IMR-90 (cell line): ENCODE measurements around the gene SEMA4B. TPM values are rescaled to one million over a fixed set of nuclear protein-coding genes. Genes with fewer than 3 reads are reported as not detected.

Experiments used
- ATAC-seq: fragments of 200-7000 bp; cut with Tn5 transposase; 2 replicates; pipeline ENCODE4 v1.9.1; 2020; ENCODE audit warnings: low read depth, mild to moderate bottlenecking, moderate library complexity
- BruUV-seq: library from RNA; stranded (reverse); fragments of 400-500 nt; replicated peaks from 2 replicates; lab custom pipeline; 2021; lab: Mats Ljungman, UMichigan
- CTCF ChIA-PET: fragments of 300-600 bp; formaldehyde crosslinking; extraction: SDS; loops from one replicate; lab custom pipeline; 2021; ENCODE audit warnings: antibody characterized with exemption; lab: Yijun Ruan, JAX
- POLR2A ChIA-PET: fragments of 300-600 bp; sonication (Branson Sonifier 250); formaldehyde crosslinking; loops from one replicate; lab custom pipeline; 2022; ENCODE audit warnings: antibody characterized with exemption; ENCODE audit not compliant: unreplicated experiment; lab: Charles Lee
- DNase-seq: peaks from one replicate; pipeline ENCODE4 v3.0.0; 2013
- H2AFZ ChIP-seq: replicated peaks from 2 replicates; pipeline ENCODE3; 2013; ENCODE audit warnings: low read length, mild to moderate bottlenecking; ENCODE audit not compliant: poor library complexity
- H2AK5ac ChIP-seq: 2 replicates; pipeline ENCODE4 v1.6.1; 2013; ENCODE audit warnings: low read depth, low read length, inconsistent platforms
- H2AK9ac ChIP-seq: replicated peaks from 2 replicates; pipeline ENCODE3; 2013; ENCODE audit warnings: mild to moderate bottlenecking, low read depth, low read length, moderate library complexity; ENCODE audit not compliant: poor library complexity
- H2BK120ac ChIP-seq: 2 replicates; pipeline ENCODE4 v1.6.1; 2013; ENCODE audit warnings: low read depth, low read length, inconsistent platforms
- H2BK15ac ChIP-seq: 3 replicates; pipeline ENCODE4 v1.6.1; 2013; ENCODE audit warnings: low read depth, low read length, inconsistent platforms
- H2BK20ac ChIP-seq: 2 replicates; pipeline ENCODE4 v1.6.1; 2013; ENCODE audit warnings: low read depth, mild to moderate bottlenecking, inconsistent platforms, low read length, moderate library complexity
- H2BK5ac ChIP-seq: 2 replicates; pipeline ENCODE4 v1.6.1; 2013; ENCODE audit warnings: mild to moderate bottlenecking, low read depth, low read length, inconsistent platforms; ENCODE audit not compliant: poor library complexity, severe bottlenecking
- H3K14ac ChIP-seq: replicated peaks from 2 replicates; pipeline ENCODE4 v1.6.1; 2013; ENCODE audit warnings: low read depth, low read length, inconsistent platforms
- H3K18ac ChIP-seq: 2 replicates; pipeline ENCODE4 v1.6.1; 2013; ENCODE audit warnings: low read depth, low read length, control low read depth
- H3K23ac ChIP-seq: 2 replicates; pipeline ENCODE4 v1.6.1; 2013; ENCODE audit warnings: low read depth, low read length, inconsistent platforms
- H3K27ac ChIP-seq: 2 replicates; pipeline ENCODE4 v1.5.1; 2013; ENCODE audit warnings: mild to moderate bottlenecking, control low read depth, low read length; ENCODE audit not compliant: insufficient read depth
- H3K27me3 ChIP-seq: 2 replicates; pipeline ENCODE4 v1.6.1; 2013; ENCODE audit warnings: low read length; ENCODE audit not compliant: control insufficient read depth, insufficient read depth
- H3K36me3 ChIP-seq: 2 replicates; pipeline ENCODE4 v1.6.1; 2013; ENCODE audit warnings: low read length, mixed read lengths; ENCODE audit not compliant: control insufficient read depth, insufficient read depth
- H3K4ac ChIP-seq: 2 replicates; pipeline ENCODE4 v1.6.1; 2013; ENCODE audit warnings: low read depth, low read length, inconsistent platforms
- H3K4me1 ChIP-seq: 2 replicates; pipeline ENCODE4 v1.6.1; 2013; ENCODE audit warnings: low read length, mixed read lengths; ENCODE audit not compliant: control insufficient read depth, insufficient read depth
- H3K4me2 ChIP-seq: 2 replicates; pipeline ENCODE4 v1.6.1; 2013; ENCODE audit warnings: low read depth, mild to moderate bottlenecking, control low read depth, low read length, moderate library complexity
- H3K4me3 ChIP-seq: 2 replicates; pipeline ENCODE4 v1.5.1; 2013; ENCODE audit warnings: low read depth, mild to moderate bottlenecking, control low read depth, low read length, moderate library complexity; ENCODE audit not compliant: insufficient read depth
- H3K56ac ChIP-seq: 2 replicates; pipeline ENCODE4 v1.6.1; 2013; ENCODE audit warnings: low read length, inconsistent platforms; ENCODE audit not compliant: insufficient read depth; ENCODE audit errors: extremely low read depth
- H3K79me1 ChIP-seq, 2 experiments: 2 replicates each; pipeline ENCODE4 v1.6.1; 2013; ENCODE audit warnings: low read length in 2 of 2, inconsistent platforms in 1 of 2, low read depth in 1 of 2
- H3K9ac ChIP-seq: 2 replicates; pipeline ENCODE4 v1.6.1; 2013; ENCODE audit warnings: low read depth, low read length, control low read depth
- H3K9me1 ChIP-seq: 2 replicates; pipeline ENCODE4 v1.6.1; 2013; ENCODE audit warnings: low read length, inconsistent platforms; ENCODE audit not compliant: insufficient read depth
- H3K9me3 ChIP-seq: 2 replicates; pipeline ENCODE4 v1.6.1; 2013; ENCODE audit warnings: low read length; ENCODE audit not compliant: control insufficient read depth, insufficient read depth
- H4K20me1 ChIP-seq: 2 replicates; pipeline ENCODE4 v1.6.1; 2013; ENCODE audit warnings: low read length, inconsistent platforms; ENCODE audit not compliant: insufficient read depth
- H4K5ac ChIP-seq: 2 replicates; pipeline ENCODE4 v1.6.1; 2013; ENCODE audit warnings: mild to moderate bottlenecking, low read depth, low read length, control low read depth
- H4K8ac ChIP-seq, 2 experiments: 2 replicates each; pipeline ENCODE4 v1.6.1; 2013; ENCODE audit warnings: low read depth in 2 of 2, low read length in 2 of 2, control low read depth in 1 of 2, inconsistent platforms in 1 of 2
- H4K91ac ChIP-seq: 2 replicates; pipeline ENCODE4 v1.6.1; 2013; ENCODE audit warnings: low read depth, low read length, inconsistent platforms; ENCODE audit not compliant: insufficient read depth
- BHLHE40 ChIP-seq: fragments of 150-350 bp; IDR thresholded peaks from 2 replicates; pipeline ENCODE4 v1.6.1; 2016; ENCODE audit warnings: mild to moderate bottlenecking, low read depth, low read length
- CEBPB ChIP-seq: IDR thresholded peaks from 2 replicates; pipeline ENCODE4 v1.6.1; 2012; ENCODE audit warnings: low read depth, low read length, improper control_type of control experiment
- CHD1 ChIP-seq: IDR thresholded peaks from 2 replicates; pipeline ENCODE4 v1.6.1; 2012; ENCODE audit warnings: low read depth, low read length, improper control_type of control experiment
- CTCF ChIP-seq: conservative IDR thresholded peaks from 2 replicates; pipeline ENCODE4 v1.5.1; 2012; ENCODE audit warnings: mild to moderate bottlenecking, low read depth, low read length, improper control_type of control experiment
- FOS ChIP-seq: fragments of 150-350 bp; IDR thresholded peaks from 2 replicates; pipeline ENCODE4 v1.6.1; 2016; ENCODE audit warnings: low read depth, low read length
- MAFK ChIP-seq: IDR thresholded peaks from 2 replicates; pipeline ENCODE4 v1.6.1; 2012; ENCODE audit warnings: low read depth, low read length, improper control_type of control experiment
- MAZ ChIP-seq: IDR thresholded peaks from 2 replicates; pipeline ENCODE4 v1.6.1; 2012; ENCODE audit warnings: low read depth, mild to moderate bottlenecking, low read length, improper control_type of control experiment, moderate library complexity, borderline replicate concordance
- MXI1 ChIP-seq: IDR thresholded peaks from 2 replicates; pipeline ENCODE4 v1.6.1; 2012; ENCODE audit warnings: low read depth, mild to moderate bottlenecking, low read length, moderate library complexity, borderline replicate concordance
- NFE2L2 ChIP-seq: fragments of 150-350 bp; IDR thresholded peaks from 2 replicates; pipeline ENCODE4 v1.6.1; 2016; ENCODE audit warnings: low read depth, mild to moderate bottlenecking, low read length
- POLR2A ChIP-seq: IDR thresholded peaks from 2 replicates; pipeline ENCODE4 v1.6.1; 2012; ENCODE audit warnings: mild to moderate bottlenecking, low read depth, low read length
- RAD21 ChIP-seq: IDR thresholded peaks from 2 replicates; pipeline ENCODE4 v1.6.1; 2012; ENCODE audit warnings: low read length, improper control_type of control experiment
- RCOR1 ChIP-seq: IDR thresholded peaks from 2 replicates; pipeline ENCODE4 v1.6.1; 2012; ENCODE audit warnings: mild to moderate bottlenecking, low read length, improper control_type of control experiment; ENCODE audit not compliant: insufficient replicate concordance
- RFX5 ChIP-seq: IDR thresholded peaks from 2 replicates; pipeline ENCODE4 v1.8.0; 2012; ENCODE audit warnings: low read depth, mild to moderate bottlenecking, low read length, moderate library complexity
- SMC3 ChIP-seq: fragments of 150-350 bp; IDR thresholded peaks from 2 replicates; pipeline ENCODE4 v1.6.1; 2016; ENCODE audit warnings: low read depth, mild to moderate bottlenecking, antibody characterized with exemption, low read length, moderate library complexity
- USF2 ChIP-seq: fragments of 150-350 bp; IDR thresholded peaks from 2 replicates; pipeline ENCODE4 v1.6.1; 2017; ENCODE audit warnings: mild to moderate bottlenecking, antibody characterized with exemption, low read length, low read depth
- WGBS, 2 experiments: methylation state at CpG; one replicate each; pipeline versions ENCODE4 v1.1.5 to v1.1.7; 2013; ENCODE audit warnings: missing lambda C conversion rate in 2 of 2; ENCODE audit not compliant: insufficient read length in 1 of 2; ENCODE audit errors: extremely low coverage in 2 of 2; 5-methylcytosine and 5-hydroxymethylcytosine counted together
- dilution Hi-C: fragments of 300-500 bp; cut with HindIII; formaldehyde crosslinking; loops from one replicate; pipeline ENCODE4 v1.14.3; 2018; ENCODE audit warnings: low sequenced_read_pairs; ENCODE audit not compliant: unreplicated experiment
- in situ Hi-C: fragments of 300-500 bp; cut with MboI; formaldehyde crosslinking; loops from 3 replicates; pipeline ENCODE4 v1.14.3; 2019; ENCODE audit warnings: low sequenced_read_pairs, inconsistent platforms, mixed read lengths
- intact Hi-C: fragments of 100-400 bp; cut with micrococcal nuclease; formaldehyde crosslinking; loops from 2 replicates; pipeline ENCODE4 v1.10.0; 2022
- polyA plus RNA-seq, 3 experiments: library from polyadenylated mRNA; depleted of rRNA; stranded (reverse); fragments of >200 nt; gene quantifications; 2 replicates each; pipeline ENCODE4 v1.2.3, GENCODE V29; 2012; ENCODE audit warnings: low replicate concordance in 1 of 3
- total RNA-seq: library from RNA; depleted of rRNA; stranded (reverse); fragments of >200 nt; gene quantifications from 2 replicates; pipeline ENCODE4 v1.2.3, GENCODE V29; 2012
- TF ChIP-seq, protein P1 (sequence below): fragments of 150-350 bp; IDR thresholded peaks from 2 replicates; pipeline ENCODE4 v1.6.1; 2016; ENCODE audit warnings: low read depth, mild to moderate bottlenecking, low read length, moderate library complexity, borderline replicate concordance

Gene SEMA4B
- total and polyA plus RNA-seq, 2 of the 4 experiments (the other 2 are of a cell fraction): 5.0 to 22.5 TPM

GRCh38 chr15:90181776-90182175 lies 19.4 kb upstream of the SEMA4B start:
- no peak overlapping the region for H2AK9ac ChIP-seq
- in situ Hi-C loops (no loop called here), intact Hi-C loops (no loop called here), dilution Hi-C loops (no loop called here)
- H3K4ac ChIP-seq: no peak overlapping the region
- H3K14ac ChIP-seq: no peak overlapping the region
- no peaks in the 10 kb centered on the region for H3K36me3 ChIP-seq
- no peak overlapping the region for H3K4me3 ChIP-seq
- H4K8ac ChIP-seq: no peak overlapping the region
- ChIA-PET CTCF (no interaction called here), POLR2A (no interaction called here)
- H2BK120ac ChIP-seq: no peak overlapping the region
- no peaks in the 10 kb centered on the region for H3K9me3 ChIP-seq
- H4K5ac ChIP-seq: no peak overlapping the region
- H3K18ac ChIP-seq: no peak overlapping the region
- no peak overlapping the region for H2AK5ac ChIP-seq
- no peak overlapping the region for H2BK5ac ChIP-seq
- peaks cover 0 to 4% of the 10 kb centered on the region in 2 experiments; a peak in 1 of 4 replicates for H3K79me1 ChIP-seq
- H2AFZ ChIP-seq: no peak overlapping the region
- ATAC-seq: no peak
- no peak overlapping the region for H2BK15ac ChIP-seq
- DNase-seq: no peak
- no peak for TF ChIP-seq RFX5
- TF ChIP-seq USF2: no peak
- TF ChIP-seq CEBPB: no peak
- TF ChIP-seq, protein P1, sequence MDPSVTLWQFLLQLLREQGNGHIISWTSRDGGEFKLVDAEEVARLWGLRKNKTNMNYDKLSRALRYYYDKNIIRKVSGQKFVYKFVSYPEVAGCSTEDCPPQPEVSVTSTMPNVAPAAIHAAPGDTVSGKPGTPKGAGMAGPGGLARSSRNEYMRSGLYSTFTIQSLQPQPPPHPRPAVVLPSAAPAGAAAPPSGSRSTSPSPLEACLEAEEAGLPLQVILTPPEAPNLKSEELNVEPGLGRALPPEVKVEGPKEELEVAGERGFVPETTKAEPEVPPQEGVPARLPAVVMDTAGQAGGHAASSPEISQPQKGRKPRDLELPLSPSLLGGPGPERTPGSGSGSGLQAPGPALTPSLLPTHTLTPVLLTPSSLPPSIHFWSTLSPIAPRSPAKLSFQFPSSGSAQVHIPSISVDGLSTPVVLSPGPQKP: no peak
- TF ChIP-seq POLR2A: no peak
- TF ChIP-seq MAFK: no peak
- TF ChIP-seq BHLHE40: no peak
- no peak for TF ChIP-seq RAD21
- TF ChIP-seq RCOR1: no peak
- no peak for TF ChIP-seq FOS
- no peak for TF ChIP-seq SMC3
- no peak for TF ChIP-seq CHD1
- TF ChIP-seq NFE2L2: no peak
- TF ChIP-seq MXI1: no peak
- no peak for TF ChIP-seq CTCF
- no peak for TF ChIP-seq MAZ
- peaks cover 8% of the 10 kb centered on the region for H3K4me1 ChIP-seq
- H3K27ac ChIP-seq: no peak overlapping the region
- no peak overlapping the region for H3K9ac ChIP-seq
- H2BK20ac ChIP-seq: no peak overlapping the region
- H3K23ac ChIP-seq: no peak overlapping the region
- no CpG with 5 or more reads among the region's 2 CpGs for WGBS, 2 experiments
- H3K9me1 ChIP-seq: peaks cover 6% of the 10 kb centered on the region
- no peak overlapping the region for H3K4me2 ChIP-seq
- peaks cover 8% of the 10 kb centered on the region for H3K27me3 ChIP-seq
- H4K20me1 ChIP-seq: no peaks in the 10 kb centered on the region
- no peak overlapping the region for H3K56ac ChIP-seq
- H4K91ac ChIP-seq: no peak overlapping the region
- BruUV-seq: no TSS peak
